ENCODE results near the gene ERICH6B.

DNA sequence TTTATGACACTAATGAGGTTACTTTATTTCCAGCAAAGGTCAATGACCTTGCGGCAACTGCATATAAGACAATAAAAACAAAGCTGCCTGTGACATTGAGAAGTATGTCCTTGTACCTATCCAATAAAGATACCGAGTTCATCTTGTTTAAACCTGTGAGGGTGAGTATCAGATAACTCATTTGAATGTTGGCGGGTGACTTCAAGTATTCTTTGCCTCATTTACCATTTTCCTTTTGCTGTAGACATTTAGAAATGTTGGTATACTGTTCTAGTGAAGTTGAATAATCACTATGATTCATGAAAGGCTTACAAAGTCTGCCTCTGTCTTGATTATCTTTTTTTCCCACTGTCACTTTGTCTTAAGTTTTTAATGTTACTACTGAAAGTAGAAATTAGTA is 85.8 kb downstream of the ERICH6B start:
- no peak for TF ChIP-seq CTCF (conservative IDR thresholded peaks at IDR 0.05; ENCODE audit: low read depth, low read length)
- TF ChIP-seq EZH2 (IDR thresholded peaks at IDR 0.05; ENCODE audit: low read length, unreplicated experiment): no peak
- TF ChIP-seq EZH2phosphoT487 (IDR thresholded peaks at IDR 0.05; ENCODE audit: borderline replicate concordance, low read length): no peak
